Astrocyte of the spinal cord (primary cell): ENCODE results near the gene JADE1.

Source experiments
- DNase-seq: peaks from one replicate; pipeline ENCODE4 v3.0.0; 2011; ENCODE audit warnings: low read depth, low spot score
- H3K4me3 ChIP-seq: 2 replicates; pipeline ENCODE4 v1.5.1; 2011; ENCODE audit warnings: low read depth, mild to moderate bottlenecking, low read length, moderate library complexity
- in situ Hi-C: cut with HindIII; loops from 2 replicates; pipeline ENCODE4 v1.10.0; 2017; ENCODE audit warnings: low sequenced_read_pairs
- TF ChIP-seq, protein P1 (sequence below): IDR thresholded peaks from 2 replicates; pipeline ENCODE4 v1.5.1; 2012; ENCODE audit warnings: low read depth, mild to moderate bottlenecking, low read length, inconsistent platforms

The JADE1 gene

DNA sequence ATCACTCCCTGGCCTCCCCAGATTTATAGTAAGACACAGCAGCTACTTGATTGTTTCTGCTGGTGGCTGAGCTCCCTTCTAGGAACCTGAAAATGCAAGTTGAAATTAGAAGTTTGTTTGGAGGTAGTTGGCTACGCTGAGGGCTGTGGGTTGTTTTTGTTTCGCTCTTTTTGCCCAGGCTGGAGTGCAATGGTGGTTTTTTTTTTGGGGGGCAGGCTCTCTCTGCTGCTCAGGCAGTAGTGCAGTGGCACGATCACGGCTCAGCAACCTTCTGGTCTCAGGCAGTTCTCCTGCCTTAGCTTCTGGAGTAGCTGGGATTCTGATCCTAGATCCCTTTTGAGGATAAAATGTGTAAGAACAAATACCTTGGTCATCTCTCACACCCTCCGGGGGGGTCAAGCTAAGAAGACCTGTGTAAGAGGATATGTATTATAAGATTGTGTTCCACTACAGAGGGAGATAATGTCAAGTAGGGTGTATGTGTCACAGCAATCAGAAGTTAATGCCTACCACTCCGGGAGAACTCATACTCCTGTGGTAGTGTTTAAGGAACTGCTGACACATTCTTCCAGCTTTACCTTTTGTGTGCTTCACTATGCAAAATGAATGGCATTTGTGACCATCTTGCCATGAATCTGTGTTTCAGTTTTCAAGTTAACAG is 9.7 kb downstream of the JADE1 start:
- in situ Hi-C loops, result no loop called here
- no peak overlapping the region for H3K4me3 ChIP-seq
- no peak for DNase-seq
- TF ChIP-seq, protein P1, sequence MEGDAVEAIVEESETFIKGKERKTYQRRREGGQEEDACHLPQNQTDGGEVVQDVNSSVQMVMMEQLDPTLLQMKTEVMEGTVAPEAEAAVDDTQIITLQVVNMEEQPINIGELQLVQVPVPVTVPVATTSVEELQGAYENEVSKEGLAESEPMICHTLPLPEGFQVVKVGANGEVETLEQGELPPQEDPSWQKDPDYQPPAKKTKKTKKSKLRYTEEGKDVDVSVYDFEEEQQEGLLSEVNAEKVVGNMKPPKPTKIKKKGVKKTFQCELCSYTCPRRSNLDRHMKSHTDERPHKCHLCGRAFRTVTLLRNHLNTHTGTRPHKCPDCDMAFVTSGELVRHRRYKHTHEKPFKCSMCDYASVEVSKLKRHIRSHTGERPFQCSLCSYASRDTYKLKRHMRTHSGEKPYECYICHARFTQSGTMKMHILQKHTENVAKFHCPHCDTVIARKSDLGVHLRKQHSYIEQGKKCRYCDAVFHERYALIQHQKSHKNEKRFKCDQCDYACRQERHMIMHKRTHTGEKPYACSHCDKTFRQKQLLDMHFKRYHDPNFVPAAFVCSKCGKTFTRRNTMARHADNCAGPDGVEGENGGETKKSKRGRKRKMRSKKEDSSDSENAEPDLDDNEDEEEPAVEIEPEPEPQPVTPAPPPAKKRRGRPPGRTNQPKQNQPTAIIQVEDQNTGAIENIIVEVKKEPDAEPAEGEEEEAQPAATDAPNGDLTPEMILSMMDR, result no peak

DNA sequence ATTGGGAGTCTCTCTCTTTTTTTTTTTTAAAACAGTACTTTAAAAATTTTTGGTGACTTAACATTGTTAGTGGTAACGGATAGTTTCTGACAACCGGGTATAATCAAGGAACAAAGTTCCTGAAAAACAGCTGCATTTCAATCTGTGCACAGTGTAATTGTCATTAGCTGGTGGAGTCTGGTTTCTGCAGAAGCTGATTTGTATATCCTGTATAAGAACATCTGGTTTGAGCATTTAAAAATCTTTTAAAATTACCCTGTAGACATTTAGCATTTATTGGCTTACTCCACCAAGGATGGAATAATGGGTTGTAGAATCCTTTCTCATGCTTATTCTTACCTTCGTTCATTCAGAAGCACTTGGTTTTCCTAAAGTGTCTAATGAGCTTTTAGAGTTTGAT is 11.2 kb downstream of the JADE1 start:
- in situ Hi-C loops, result no loop called here
- TF ChIP-seq, protein P1, result no peak
- no peak overlapping the region for H3K4me3 ChIP-seq
- no peak for DNase-seq

DNA sequence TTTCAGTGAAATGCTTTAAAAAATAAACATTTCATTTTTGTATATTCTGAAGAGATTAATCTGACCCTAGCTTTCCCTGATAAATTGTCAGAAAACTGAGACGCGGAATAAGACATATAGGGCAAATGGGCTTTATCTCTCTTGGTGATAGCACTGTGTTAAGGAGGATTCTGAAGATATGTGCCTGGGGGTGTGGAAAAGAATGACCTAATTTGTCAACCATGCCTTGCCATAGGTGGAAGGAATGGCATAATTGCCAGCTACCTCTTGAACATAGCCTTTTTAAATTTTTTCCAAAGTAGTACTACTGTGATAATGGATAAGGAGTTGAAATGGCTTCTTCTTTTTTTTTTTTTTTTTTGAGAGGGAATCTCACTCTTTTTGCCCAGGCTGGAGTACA is 11.7 kb downstream of the JADE1 start:
- in situ Hi-C loops, result no loop called here
- H3K4me3 ChIP-seq, result no peak overlapping the region
- TF ChIP-seq, protein P1, result no peak
- DNase-seq, result no peak

DNA sequence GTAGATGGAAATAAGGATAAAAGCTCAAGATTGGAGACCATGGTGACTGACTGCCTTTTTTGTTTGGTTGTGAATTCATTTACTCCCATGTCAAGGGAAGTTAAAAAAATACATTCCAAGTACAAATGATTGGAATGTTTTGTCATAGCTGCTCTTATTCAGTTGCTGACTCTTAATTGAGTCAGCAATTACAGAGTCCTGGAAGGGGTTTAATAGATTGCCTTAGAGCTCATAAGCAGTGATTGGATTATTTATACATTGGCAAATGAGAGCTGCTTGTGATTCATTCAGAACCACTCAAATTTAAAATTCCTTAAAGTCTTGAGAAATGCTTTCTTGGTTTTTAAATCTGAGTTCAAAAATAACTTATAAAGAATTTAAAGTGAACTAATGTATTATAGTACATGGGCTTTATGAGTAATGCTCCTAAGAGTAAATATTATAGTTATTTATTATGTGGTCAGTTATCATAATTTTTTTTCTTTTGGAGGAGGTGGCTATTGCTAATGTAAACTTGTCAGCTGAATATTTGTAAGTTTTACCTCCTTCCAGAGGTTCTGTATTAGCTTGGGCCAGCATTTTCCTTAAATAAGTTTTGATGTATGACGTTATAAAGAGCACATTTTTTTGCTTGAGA is 13.6 kb downstream of the JADE1 start:
- in situ Hi-C loops, result no loop called here
- peak; percentile 87 for DNase-seq
- TF ChIP-seq, protein P1, result no peak
- H3K4me3 ChIP-seq, result no peak overlapping the region

DNA sequence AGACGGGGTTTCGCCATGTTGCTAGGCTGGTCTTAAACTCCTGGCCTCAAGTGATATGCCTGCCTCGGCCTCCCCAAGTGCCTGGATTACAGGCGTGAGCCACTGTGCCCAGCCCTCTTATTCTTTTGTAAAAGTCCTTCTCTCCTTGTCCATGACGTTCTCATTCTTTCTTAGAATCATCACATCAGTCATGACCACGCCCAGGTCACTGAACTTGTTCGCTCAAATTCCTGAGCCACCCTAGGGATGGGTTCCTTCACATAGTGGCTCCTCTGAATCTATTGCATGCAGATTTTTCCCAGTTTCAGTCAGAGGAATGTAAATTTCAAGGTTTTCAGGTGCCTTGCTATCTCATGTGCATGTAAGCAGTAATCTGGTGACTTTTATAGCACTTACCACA is 15.7 kb downstream of the JADE1 start:
- H3K4me3 ChIP-seq, result no peak overlapping the region
- TF ChIP-seq, protein P1, result no peak
- in situ Hi-C loops, result no loop called here
- DNase-seq, result no peak

DNA sequence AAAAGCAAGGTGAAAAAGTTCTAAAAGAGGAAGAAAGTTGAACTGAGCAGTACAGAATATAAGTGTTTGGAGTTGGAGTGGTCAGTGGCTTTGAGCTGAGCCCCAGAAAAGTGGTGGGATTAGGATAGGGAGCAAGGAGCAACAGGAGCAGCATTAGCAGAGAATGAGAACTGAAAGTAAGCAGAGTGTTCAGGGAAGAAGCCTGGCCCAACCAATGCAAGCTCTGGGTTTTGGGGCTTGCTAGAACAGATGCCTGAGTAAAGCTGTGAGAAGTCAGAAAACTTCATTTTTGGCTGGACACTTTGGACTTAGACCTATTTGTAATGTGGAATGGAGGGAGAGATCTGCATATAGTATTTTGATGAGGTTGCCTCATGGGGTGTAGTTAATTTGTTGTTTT is 17.8 kb downstream of the JADE1 start:
- TF ChIP-seq, protein P1, result no peak
- H3K4me3 ChIP-seq, result no peak overlapping the region
- DNase-seq, result no peak
- in situ Hi-C loops, result no loop called here
